Chondrocyte (in vitro differentiated cells): ENCODE measurements around the gene ZBTB9. TPM values are rescaled to one million over a fixed set of nuclear protein-coding genes. Genes with fewer than 3 reads are reported as not detected.

Experiments
- DNase-seq: peaks from one replicate; pipeline ENCODE4 v3.0.0; 2021; ENCODE audit warnings: mixed read lengths, low spot score
- H3K27ac Mint-ChIP-seq: one replicate; pipeline ENCODE4 v1.8.0; 2021; ENCODE audit warnings: mild to moderate bottlenecking, moderate library complexity, mixed read lengths; ENCODE audit not compliant: unreplicated experiment
- H3K27me3 Mint-ChIP-seq: 2 replicates; pipeline ENCODE4 v1.8.0; 2021; ENCODE audit warnings: low read depth, mixed read lengths
- H3K36me3 Mint-ChIP-seq: 2 replicates; pipeline ENCODE4 v1.8.0; 2021; ENCODE audit warnings: low read depth, mixed read lengths
- H3K4me1 Mint-ChIP-seq: 2 replicates; pipeline ENCODE4 v1.8.0; 2021; ENCODE audit warnings: low read depth, mild to moderate bottlenecking, mixed read lengths
- H3K4me3 Mint-ChIP-seq: one replicate; pipeline ENCODE4 v1.8.0; 2021; ENCODE audit warnings: mild to moderate bottlenecking, moderate library complexity, mixed read lengths; ENCODE audit not compliant: unreplicated experiment
- H3K9me3 Mint-ChIP-seq: 2 replicates; pipeline ENCODE4 v1.8.0; 2021; ENCODE audit warnings: low read depth, mixed read lengths
- total RNA-seq: library from RNA; stranded (reverse); gene quantifications from 3 replicates; pipeline ENCODE4 v1.2.1, GENCODE V29; 2021
- TF ChIP-seq, protein P1 (sequence below): fragments of 200-600 bp; sonication (generic); IDR thresholded peaks from 2 replicates; pipeline ENCODE4 v1.5.0; 2021; ENCODE audit warnings: antibody characterized with exemption, mild to moderate bottlenecking, moderate library complexity

The ZBTB9 gene
- total RNA-seq, 1 donor from 2014 or later: 7.1 TPM

DNA sequence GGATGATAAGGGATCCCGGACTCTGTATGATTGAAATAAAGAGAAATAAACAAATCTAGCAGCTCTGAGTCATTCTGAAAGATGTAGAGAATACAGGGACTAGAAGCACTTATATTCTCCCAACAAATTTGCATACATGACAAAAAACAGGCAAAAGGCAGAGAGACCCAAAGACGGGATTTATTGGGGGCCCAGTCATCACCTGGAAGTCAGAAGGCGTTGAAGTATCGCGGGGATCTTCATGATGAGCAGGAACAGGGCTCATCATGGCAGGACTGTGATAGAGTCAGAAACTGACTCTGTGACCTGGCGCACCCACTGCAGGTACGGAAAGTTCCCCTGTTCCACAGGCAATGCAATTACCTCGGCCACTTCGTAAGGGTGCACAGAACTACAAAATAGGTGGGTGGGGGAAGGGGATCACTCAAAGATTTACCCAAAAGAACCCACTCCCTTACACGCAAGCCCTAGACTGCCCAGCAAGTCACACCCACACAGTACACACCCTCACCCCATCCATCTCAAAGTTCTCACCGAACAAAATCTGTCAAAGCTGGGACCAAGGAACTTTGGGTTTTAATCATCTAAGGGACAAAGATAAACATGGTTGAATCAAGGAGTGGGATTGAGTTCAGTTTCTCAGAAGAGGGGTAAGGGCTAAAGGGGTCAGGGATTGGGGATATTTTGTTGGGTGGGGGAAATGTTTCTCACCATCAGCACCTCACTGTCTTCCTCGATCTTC, 37.8 kb upstream of the ZBTB9 start:
- no peak for DNase-seq
- peaks cover 71% of the 10 kb centered on the region for H3K4me1 Mint-ChIP-seq
- peak overlapping the region; percentile 99 for H3K4me3 Mint-ChIP-seq
- TF ChIP-seq, protein P1, sequence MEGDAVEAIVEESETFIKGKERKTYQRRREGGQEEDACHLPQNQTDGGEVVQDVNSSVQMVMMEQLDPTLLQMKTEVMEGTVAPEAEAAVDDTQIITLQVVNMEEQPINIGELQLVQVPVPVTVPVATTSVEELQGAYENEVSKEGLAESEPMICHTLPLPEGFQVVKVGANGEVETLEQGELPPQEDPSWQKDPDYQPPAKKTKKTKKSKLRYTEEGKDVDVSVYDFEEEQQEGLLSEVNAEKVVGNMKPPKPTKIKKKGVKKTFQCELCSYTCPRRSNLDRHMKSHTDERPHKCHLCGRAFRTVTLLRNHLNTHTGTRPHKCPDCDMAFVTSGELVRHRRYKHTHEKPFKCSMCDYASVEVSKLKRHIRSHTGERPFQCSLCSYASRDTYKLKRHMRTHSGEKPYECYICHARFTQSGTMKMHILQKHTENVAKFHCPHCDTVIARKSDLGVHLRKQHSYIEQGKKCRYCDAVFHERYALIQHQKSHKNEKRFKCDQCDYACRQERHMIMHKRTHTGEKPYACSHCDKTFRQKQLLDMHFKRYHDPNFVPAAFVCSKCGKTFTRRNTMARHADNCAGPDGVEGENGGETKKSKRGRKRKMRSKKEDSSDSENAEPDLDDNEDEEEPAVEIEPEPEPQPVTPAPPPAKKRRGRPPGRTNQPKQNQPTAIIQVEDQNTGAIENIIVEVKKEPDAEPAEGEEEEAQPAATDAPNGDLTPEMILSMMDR: no peak
- peaks cover 12% of the 10 kb centered on the region for H3K36me3 Mint-ChIP-seq
- H3K27ac Mint-ChIP-seq: peak overlapping the region; percentile 99
- no peaks in the 10 kb centered on the region for H3K9me3 Mint-ChIP-seq
- no peaks in the 10 kb centered on the region for H3K27me3 Mint-ChIP-seq

DNA sequence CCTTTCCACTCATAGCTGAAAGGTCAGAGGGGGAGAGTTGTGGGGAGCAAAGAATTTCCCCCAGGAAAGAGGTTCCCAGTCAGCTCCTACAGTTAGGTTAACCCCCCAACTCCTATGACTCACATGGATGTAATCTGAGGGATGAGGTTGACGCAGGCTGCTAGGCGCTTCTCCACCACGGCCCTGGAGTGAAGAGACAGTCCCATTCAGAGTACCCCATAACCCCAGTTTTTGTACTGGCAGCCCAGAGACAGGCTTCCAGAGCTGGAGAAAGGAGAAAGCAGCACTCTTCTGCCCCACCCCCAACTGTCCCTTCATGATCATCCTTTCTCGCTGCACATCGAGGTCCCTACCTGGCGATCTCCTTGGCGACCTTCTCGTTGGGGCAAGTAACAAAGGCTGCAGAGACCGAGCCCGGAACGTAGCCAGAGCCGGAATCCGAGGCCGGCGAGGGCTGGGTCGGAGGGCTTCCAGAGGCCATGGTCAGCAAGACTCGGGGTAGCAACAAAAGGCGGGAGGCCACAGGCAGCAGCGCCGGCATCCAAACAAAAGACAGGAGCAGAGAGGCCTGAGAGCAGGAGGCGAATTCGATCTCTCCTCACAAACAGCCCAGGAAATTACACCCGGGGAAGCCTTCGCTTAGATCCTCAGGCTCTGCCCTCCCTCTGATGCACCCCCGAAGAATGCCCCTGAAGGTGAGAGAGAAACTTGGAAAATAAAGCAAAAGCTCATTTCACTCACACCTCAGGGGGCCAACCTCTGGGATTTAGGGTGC, 37.1 kb upstream of the ZBTB9 start:
- TF ChIP-seq, protein P1: no peak
- no peak for DNase-seq
- H3K9me3 Mint-ChIP-seq: no peaks in the 10 kb centered on the region
- H3K4me3 Mint-ChIP-seq: peak overlapping the region; percentile 99
- H3K27me3 Mint-ChIP-seq: no peaks in the 10 kb centered on the region
- peaks cover 12% of the 10 kb centered on the region for H3K36me3 Mint-ChIP-seq
- H3K4me1 Mint-ChIP-seq: peaks cover 70% of the 10 kb centered on the region
- H3K27ac Mint-ChIP-seq: peak overlapping the region; percentile 99

DNA sequence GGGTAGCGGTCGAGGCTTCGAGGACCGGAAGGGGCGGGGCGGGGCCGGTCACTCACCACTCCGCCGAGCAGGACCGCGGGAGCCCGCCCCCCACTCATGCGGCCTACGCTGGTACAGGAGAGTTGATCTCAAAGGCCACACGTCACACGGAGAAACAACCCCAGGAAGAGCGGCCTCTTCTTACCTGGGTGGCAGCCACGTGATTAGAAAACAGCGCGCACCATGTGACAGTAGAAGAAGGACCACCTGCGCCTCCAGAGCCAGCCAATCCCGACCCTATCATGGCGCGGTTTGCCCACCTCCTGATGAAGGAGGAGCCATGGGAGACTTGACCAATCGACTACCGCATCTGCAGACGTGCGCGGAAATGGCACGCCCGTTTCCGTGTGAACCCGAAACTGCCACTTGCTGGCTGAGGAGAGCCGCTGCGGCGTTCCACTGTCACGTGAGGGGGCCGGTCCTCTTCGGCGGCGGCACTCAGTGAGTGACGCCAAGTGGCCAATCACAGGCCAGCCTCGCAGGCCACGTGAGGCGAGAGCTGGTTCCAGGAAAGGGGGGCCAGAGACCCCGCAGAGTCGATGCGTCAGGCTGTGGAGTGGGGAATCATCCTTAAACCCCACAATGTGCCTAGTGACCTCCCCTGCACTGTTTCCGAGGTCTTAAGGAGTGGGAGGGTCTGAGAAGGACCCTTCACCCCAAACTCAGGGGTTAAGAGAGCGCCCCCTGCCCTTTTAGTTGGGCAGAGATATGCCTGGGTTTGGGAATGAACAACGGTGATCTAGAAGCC, 36.3 kb upstream of the ZBTB9 start, which contains the start of gene CUTA:
Gene CUTA (minus strand): TSS at position 205 of the 787 bp plus-strand sequence. CDS start 107 bp downstream, at position 98.
- no peaks in the 10 kb centered on the region for H3K9me3 Mint-ChIP-seq
- peak within 1 kb of the TSS; percentile 99 for H3K4me3 Mint-ChIP-seq
- H3K27me3 Mint-ChIP-seq: no peaks in the 10 kb centered on the region
- TF ChIP-seq, protein P1: peak; percentile 72
- H3K36me3 Mint-ChIP-seq: peaks cover 15% of the 10 kb centered on the region
- DNase-seq: peak; percentile 100
- H3K27ac Mint-ChIP-seq: peak within 1 kb of the TSS; percentile 99
- H3K4me1 Mint-ChIP-seq: peaks cover 64% of the 10 kb centered on the region

DNA sequence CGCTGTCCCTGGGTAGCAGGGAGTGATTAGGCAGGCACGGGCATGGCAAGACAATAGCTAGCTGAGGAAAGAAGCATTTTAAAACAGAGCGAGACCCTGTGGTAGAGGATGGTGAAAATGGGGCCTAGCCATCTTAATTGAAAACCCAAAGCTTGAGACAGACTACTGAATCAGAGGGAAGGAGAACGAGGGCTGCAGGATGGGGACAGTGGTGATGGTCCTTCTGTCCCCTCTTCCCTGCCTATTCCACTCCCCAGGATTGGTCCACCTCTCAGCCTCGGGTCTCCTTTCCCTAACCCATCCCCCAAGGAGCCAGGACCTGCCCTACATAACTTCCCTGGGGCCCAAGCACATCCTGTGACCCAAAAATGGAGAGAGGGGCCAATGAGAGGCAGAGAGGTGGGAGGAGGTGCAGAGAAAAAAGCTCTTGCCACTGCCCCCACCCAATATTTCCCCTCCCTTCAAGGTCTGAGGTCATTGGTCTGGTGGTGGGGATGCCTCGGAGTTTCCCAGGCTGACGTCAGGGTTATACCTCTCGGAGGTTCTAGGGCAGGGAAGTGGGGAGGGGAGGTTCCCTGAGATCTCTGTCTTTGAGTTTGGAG, 35.6 kb upstream of the ZBTB9 start:
- H3K9me3 Mint-ChIP-seq: no peaks in the 10 kb centered on the region
- H3K27ac Mint-ChIP-seq: peak overlapping the region; percentile 99
- TF ChIP-seq, protein P1: no peak
- peak overlapping the region; percentile 99 for H3K4me3 Mint-ChIP-seq
- H3K27me3 Mint-ChIP-seq: no peaks in the 10 kb centered on the region
- no peak for DNase-seq
- H3K4me1 Mint-ChIP-seq: peaks cover 64% of the 10 kb centered on the region
- peaks cover 15% of the 10 kb centered on the region for H3K36me3 Mint-ChIP-seq
